Uterus (tissue), 2 donors: ENCODE measurements around the gene PPIP5K2.
A peak's percentile ranks its signal among the peaks of the same experiment; 100 is the strongest.

Experiments
- POLR2A ChIP-seq, 2 donors: fragments of 450-650 bp; IDR thresholded peaks; one replicate each; pipeline ENCODE4 v1.6.1; 2016; ENCODE audit warnings: antibody characterized with exemption in 2 of 2, mild to moderate bottlenecking in 1 of 2, moderate library complexity in 1 of 2
- TF ChIP-seq, protein P1 (sequence below), 4 experiments: fragments of 200-600 bp in 2 of 4; fragments of 450-650 bp in 2 of 4; sonication (generic) in 2 of 4; IDR thresholded peaks; one replicate each; pipeline ENCODE4 v1.5.1; 2016 to 2019; ENCODE audit warnings: antibody characterized with exemption in 4 of 4, mild to moderate bottlenecking in 2 of 4, moderate library complexity in 1 of 4

DNA sequence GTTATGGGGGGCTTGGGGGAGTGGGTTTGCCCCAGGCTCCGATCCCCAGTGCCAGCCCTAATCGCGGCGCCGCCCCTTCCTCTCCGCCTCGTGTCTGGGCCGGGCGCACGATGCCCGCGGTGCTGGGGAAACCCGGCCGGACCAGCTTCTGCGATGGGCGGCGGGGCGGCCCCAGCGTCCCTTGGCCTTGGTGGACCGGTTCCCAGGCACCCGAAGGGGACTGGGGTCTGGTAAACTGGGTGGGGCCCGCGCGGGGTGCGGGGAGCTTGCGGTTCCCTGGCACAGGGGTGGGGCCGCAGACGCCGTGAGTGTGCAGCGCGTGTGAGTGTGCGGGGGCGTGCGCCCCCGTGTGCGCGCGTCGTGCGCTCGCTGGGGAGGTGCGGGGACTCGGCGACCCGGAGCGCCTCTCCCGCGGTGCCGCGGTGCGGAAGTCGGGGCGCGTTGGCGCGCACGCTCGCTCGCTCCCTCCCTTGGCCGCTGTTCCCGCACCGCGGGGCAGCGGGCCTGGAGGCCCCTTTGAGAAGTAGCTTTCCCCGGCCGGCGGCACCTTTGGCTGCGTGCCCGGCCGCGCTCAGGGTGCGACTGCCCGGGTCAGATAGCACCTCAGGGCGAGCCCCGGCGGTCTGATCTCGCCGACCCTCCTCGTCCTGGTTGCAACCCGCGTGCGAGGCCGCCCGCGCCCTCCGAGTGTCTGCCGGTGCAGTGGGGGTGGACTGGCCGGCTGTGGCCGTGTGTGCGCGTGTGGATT is 139.0 kb downstream of the PPIP5K2 start:
- TF ChIP-seq, protein P1, sequence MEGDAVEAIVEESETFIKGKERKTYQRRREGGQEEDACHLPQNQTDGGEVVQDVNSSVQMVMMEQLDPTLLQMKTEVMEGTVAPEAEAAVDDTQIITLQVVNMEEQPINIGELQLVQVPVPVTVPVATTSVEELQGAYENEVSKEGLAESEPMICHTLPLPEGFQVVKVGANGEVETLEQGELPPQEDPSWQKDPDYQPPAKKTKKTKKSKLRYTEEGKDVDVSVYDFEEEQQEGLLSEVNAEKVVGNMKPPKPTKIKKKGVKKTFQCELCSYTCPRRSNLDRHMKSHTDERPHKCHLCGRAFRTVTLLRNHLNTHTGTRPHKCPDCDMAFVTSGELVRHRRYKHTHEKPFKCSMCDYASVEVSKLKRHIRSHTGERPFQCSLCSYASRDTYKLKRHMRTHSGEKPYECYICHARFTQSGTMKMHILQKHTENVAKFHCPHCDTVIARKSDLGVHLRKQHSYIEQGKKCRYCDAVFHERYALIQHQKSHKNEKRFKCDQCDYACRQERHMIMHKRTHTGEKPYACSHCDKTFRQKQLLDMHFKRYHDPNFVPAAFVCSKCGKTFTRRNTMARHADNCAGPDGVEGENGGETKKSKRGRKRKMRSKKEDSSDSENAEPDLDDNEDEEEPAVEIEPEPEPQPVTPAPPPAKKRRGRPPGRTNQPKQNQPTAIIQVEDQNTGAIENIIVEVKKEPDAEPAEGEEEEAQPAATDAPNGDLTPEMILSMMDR (IDR thresholded peaks at IDR 0.05), result peak in 1 of 4 experiments; percentile 7
- TF ChIP-seq POLR2A (IDR thresholded peaks at IDR 0.05), result no peak
